HEK293 (cell line): ENCODE measurements around the gene EFHD1.

Source experiments
- CTCF ChIA-PET: fragments of 350-600 bp; formaldehyde crosslinking; extraction: SDS; loops from one replicate; lab custom pipeline; 2021; ENCODE audit warnings: antibody characterized with exemption; lab: Yijun Ruan, JAX
- POLR2A ChIA-PET: fragments of 300-600 bp; formaldehyde crosslinking; extraction: SDS; loops from one replicate; lab custom pipeline; 2020; ENCODE audit warnings: antibody characterized with exemption, inconsistent platforms; lab: Yijun Ruan, JAX
- H3K27ac ChIP-seq: fragments of 200-500 bp; sonication (Bioruptor generic); 2 replicates; pipeline ENCODE4 v1.5.1; 2014; ENCODE audit warnings: low read depth, low read length, control low read depth, inconsistent platforms; ENCODE audit errors: extremely low read depth
- H3K36me3 ChIP-seq, 2 experiments: fragments of 200-500 bp in 1 of 2; sonication (Bioruptor generic) in 1 of 2; 1 replicate in 1 of 2; 2 replicates in 1 of 2; pipeline ENCODE4 v1.5.1; 2014 to 2017; ENCODE audit warnings: inconsistent platforms in 2 of 2, low read length in 2 of 2; ENCODE audit not compliant: control insufficient read depth in 2 of 2, insufficient read depth in 1 of 2
- H3K4me1 ChIP-seq: fragments of 200-500 bp; sonication (Bioruptor generic); 2 replicates; pipeline ENCODE4 v1.5.1; 2014; ENCODE audit warnings: mild to moderate bottlenecking, low read length, inconsistent platforms; ENCODE audit not compliant: control insufficient read depth, insufficient read depth
- H3K4me3 ChIP-seq: 2 replicates; pipeline ENCODE4 v1.5.1; 2011; ENCODE audit warnings: low read depth, mild to moderate bottlenecking, control low read depth, low read length, moderate library complexity
- H3K9me3 ChIP-seq: fragments of 200-500 bp; sonication (Bioruptor generic); 2 replicates; pipeline ENCODE4 v1.5.1; 2014; ENCODE audit warnings: low read depth, low read length, inconsistent platforms; ENCODE audit not compliant: control insufficient read depth, insufficient read depth
- BCL11A ChIP-seq: fragments of 450-650 bp; formaldehyde crosslinking; IDR thresholded peaks from 2 replicates; pipeline ENCODE4 v1.5.1; 2016; ENCODE audit warnings: low read depth, missing biosample characterization, missing genetic modification characterization
- FEZF1 ChIP-seq: fragments of 450-650 bp; formaldehyde crosslinking; IDR thresholded peaks from 2 replicates; pipeline ENCODE4 v1.5.1; 2016; ENCODE audit warnings: missing biosample characterization, missing genetic modification characterization
- GLIS1 ChIP-seq: fragments of 450-650 bp; formaldehyde crosslinking; IDR thresholded peaks from 2 replicates; pipeline ENCODE4 v1.5.1; 2016; ENCODE audit warnings: missing biosample characterization, missing genetic modification characterization
- GLIS2 ChIP-seq: fragments of 450-650 bp; formaldehyde crosslinking; IDR thresholded peaks from 2 replicates; pipeline ENCODE4 v1.5.1; 2016; ENCODE audit warnings: missing biosample characterization, missing genetic modification characterization
- HOXD13 ChIP-seq: sonication (generic); formaldehyde crosslinking; IDR thresholded peaks from 2 replicates; pipeline ENCODE4 v1.8.0; 2022; ENCODE audit warnings: missing genetic modification reagents, borderline replicate concordance
- OVOL3 ChIP-seq: fragments of 450-650 bp; formaldehyde crosslinking; IDR thresholded peaks from 2 replicates; pipeline ENCODE4 v1.5.1; 2016; ENCODE audit warnings: missing biosample characterization, missing genetic modification characterization
- SCRT2 ChIP-seq: fragments of 450-650 bp; formaldehyde crosslinking; IDR thresholded peaks from 2 replicates; pipeline ENCODE4 v1.5.1; 2016; ENCODE audit warnings: missing biosample characterization, missing genetic modification characterization
- YY2 ChIP-seq: fragments of 450-650 bp; formaldehyde crosslinking; IDR thresholded peaks from 2 replicates; pipeline ENCODE4 v1.5.1; 2016; ENCODE audit warnings: missing biosample characterization, missing genetic modification characterization
- ZBTB20 ChIP-seq: fragments of 450-650 bp; formaldehyde crosslinking; IDR thresholded peaks from 2 replicates; pipeline ENCODE4 v1.5.1; 2016; ENCODE audit warnings: missing biosample characterization, missing genetic modification characterization
- ZBTB21 ChIP-seq: fragments of 450-650 bp; formaldehyde crosslinking; IDR thresholded peaks from 2 replicates; pipeline ENCODE4 v1.5.1; 2017; ENCODE audit warnings: missing biosample characterization, missing genetic modification characterization
- ZFP37 ChIP-seq: fragments of 450-650 bp; formaldehyde crosslinking; IDR thresholded peaks from 2 replicates; pipeline ENCODE4 v1.5.1; 2016; ENCODE audit warnings: missing biosample characterization, missing genetic modification characterization
- ZFP41 ChIP-seq: fragments of 450-650 bp; formaldehyde crosslinking; IDR thresholded peaks from 2 replicates; pipeline ENCODE4 v1.5.1; 2016; ENCODE audit warnings: missing biosample characterization, missing genetic modification characterization, borderline replicate concordance
- ZNF223 ChIP-seq: fragments of 450-650 bp; formaldehyde crosslinking; IDR thresholded peaks from 2 replicates; pipeline ENCODE4 v1.5.1; 2016; ENCODE audit warnings: missing biosample characterization, missing genetic modification characterization
- ZNF23 ChIP-seq: fragments of 450-650 bp; formaldehyde crosslinking; IDR thresholded peaks from 2 replicates; pipeline ENCODE4 v1.5.1; 2016; ENCODE audit warnings: missing biosample characterization, missing genetic modification characterization, borderline replicate concordance
- ZNF266 ChIP-seq: fragments of 450-650 bp; formaldehyde crosslinking; IDR thresholded peaks from 2 replicates; pipeline ENCODE4 v1.5.1; 2016; ENCODE audit warnings: missing biosample characterization, missing genetic modification characterization, low read depth
- ZNF292 ChIP-seq: fragments of 450-650 bp; formaldehyde crosslinking; IDR thresholded peaks from 2 replicates; pipeline ENCODE4 v1.5.1; 2016; ENCODE audit warnings: low read depth, missing biosample characterization, missing genetic modification characterization, borderline replicate concordance
- ZNF335 ChIP-seq: fragments of 450-650 bp; formaldehyde crosslinking; conservative IDR thresholded peaks from 2 replicates; pipeline ENCODE4 v1.5.1; 2016; ENCODE audit warnings: missing biosample characterization, missing genetic modification characterization
- ZNF354C ChIP-seq: fragments of 450-650 bp; formaldehyde crosslinking; IDR thresholded peaks from 2 replicates; pipeline ENCODE4 v1.5.1; 2016; ENCODE audit warnings: missing biosample characterization, missing genetic modification characterization, low read depth, borderline replicate concordance
- ZNF555 ChIP-seq: fragments of 450-650 bp; formaldehyde crosslinking; conservative IDR thresholded peaks from 2 replicates; pipeline ENCODE4 v1.5.1; 2017; ENCODE audit warnings: missing biosample characterization, mild to moderate bottlenecking, missing genetic modification characterization, inconsistent platforms
- ZNF596 ChIP-seq: fragments of 450-650 bp; IDR thresholded peaks from 2 replicates; pipeline ENCODE4 v1.5.0; 2018; ENCODE audit warnings: missing biosample characterization, mild to moderate bottlenecking, missing genetic modification characterization, moderate library complexity
- ZNF645 ChIP-seq: fragments of 450-650 bp; formaldehyde crosslinking; IDR thresholded peaks from 2 replicates; pipeline ENCODE4; 2016; ENCODE audit warnings: missing biosample characterization, missing genetic modification characterization
- ZNF701 ChIP-seq: fragments of 450-650 bp; formaldehyde crosslinking; IDR thresholded peaks from 2 replicates; pipeline ENCODE4 v1.5.1; 2016; ENCODE audit warnings: missing biosample characterization, missing genetic modification characterization
- ZNF777 ChIP-seq: fragments of 450-650 bp; formaldehyde crosslinking; IDR thresholded peaks from 2 replicates; pipeline ENCODE4 v1.5.1; 2017; ENCODE audit warnings: missing biosample characterization, missing genetic modification characterization, borderline replicate concordance
- ZNF837 ChIP-seq: fragments of 450-650 bp; formaldehyde crosslinking; IDR thresholded peaks from 2 replicates; pipeline ENCODE4 v1.5.1; 2016; ENCODE audit warnings: missing biosample characterization, missing genetic modification characterization
- ZSCAN23 ChIP-seq: fragments of 450-650 bp; formaldehyde crosslinking; IDR thresholded peaks from 2 replicates; pipeline ENCODE4 v1.5.1; 2016; ENCODE audit warnings: missing biosample characterization, missing genetic modification characterization
- ZSCAN30 ChIP-seq: fragments of 450-650 bp; IDR thresholded peaks from 2 replicates; pipeline ENCODE4 v1.5.1; 2018; ENCODE audit warnings: missing biosample characterization, mild to moderate bottlenecking, missing genetic modification characterization, moderate library complexity
- TF ChIP-seq, protein P1 (sequence below): fragments of 450-650 bp; formaldehyde crosslinking; IDR thresholded peaks from 2 replicates; pipeline ENCODE4 v1.5.1; 2016; ENCODE audit warnings: missing biosample characterization, missing genetic modification characterization

EFHD1 gene

GRCh38 chr2:232604535-232604934, 28.9 kb upstream of the EFHD1 start (continued):
- TF ChIP-seq ZNF555 (tag by site-specific recombination), result no peak
- TF ChIP-seq YY2 (tag by site-specific recombination), result no peak
- TF ChIP-seq ZBTB20 (tag by site-specific recombination), result no peak
- TF ChIP-seq, all 188 proteins: peak for 0

GRCh38 chr2:232607011-232607410, 26.4 kb upstream of the EFHD1 start:
- POLR2A ChIA-PET, result interaction anchor here (0.7 kb wide), 1 partner anchor 22 kb away, joined by 5 read pairs; no protein-coding TSS in a partner anchor
- TF ChIP-seq ZFP41 (tag by site-specific recombination) (no peak), ZBTB21 (tag by site-specific recombination) (no peak), GLIS1 (tag by site-specific recombination) (no peak), ZFP37 (tag by site-specific recombination) (no peak), ZNF596 (tag by site-specific recombination) (no peak), OVOL3 (tag by site-specific recombination) (no peak)

GRCh38 chr2:232609607-232610006, 23.8 kb upstream of the EFHD1 start:
- no peak overlapping the region for H3K27ac ChIP-seq
- CTCF ChIA-PET, result interaction anchor here (0.6 to 0.9 kb wide), 3 partner anchors 17 to 445 kb away, joined by 3 to 4 read pairs (median 4); no protein-coding TSS in a partner anchor
- no peaks in the 10 kb centered on the region for H3K4me1 ChIP-seq
- TF ChIP-seq ZNF837 (tag by site-specific recombination), result no peak
- TF ChIP-seq ZNF645 (tag by site-specific recombination), result no peak
- TF ChIP-seq GLIS2 (tag by site-specific recombination), result no peak
- H3K36me3 ChIP-seq, result no peaks in the 10 kb centered on the region
- H3K9me3 ChIP-seq, result no peaks in the 10 kb centered on the region
- POLR2A ChIA-PET, result no interaction called here
- H3K4me3 ChIP-seq, result no peak overlapping the region

More at GRCh38 chr2:232607011-232607410, 26.4 kb upstream of the EFHD1 start:
- Histone ChIP-seq H3K9me3 (no peaks in the 10 kb centered on the region), H3K4me1 (no peaks in the 10 kb centered on the region), H3K36me3 (no peaks in the 10 kb centered on the region), H3K4me3 (no peak overlapping the region), H3K27ac (no peak overlapping the region)
- CTCF ChIA-PET, result interaction anchor here (1.6 kb wide), 1 partner anchor 62 kb away, joined by 5 read pairs; no protein-coding TSS in a partner anchor

- TF ChIP-seq ZNF335, result no peak
- no peak for TF ChIP-seq ZNF266 (tag by site-specific recombination)
- TF ChIP-seq ZNF701 (tag by site-specific recombination), result no peak
- TF ChIP-seq HOXD13 (CRISPR knock-in tag), result no peak
- no peak for TF ChIP-seq ZNF292
- no peak overlapping the region for H3K4me3 ChIP-seq
- no peaks in the 10 kb centered on the region for H3K4me1 ChIP-seq
- H3K27ac ChIP-seq, result no peak overlapping the region
- H3K9me3 ChIP-seq, result no peaks in the 10 kb centered on the region
- no peaks in the 10 kb centered on the region for H3K36me3 ChIP-seq
- ChIA-PET POLR2A (no interaction called here), CTCF (interaction anchor here (0.7 to 1.4 kb wide), 3 partner anchors 16 to 444 kb away, joined by 4 read pairs; no protein-coding TSS in a partner anchor)
Observed at GRCh38 chr2:232610081-232610480, 23.3 kb upstream of the EFHD1 start.

DNA sequence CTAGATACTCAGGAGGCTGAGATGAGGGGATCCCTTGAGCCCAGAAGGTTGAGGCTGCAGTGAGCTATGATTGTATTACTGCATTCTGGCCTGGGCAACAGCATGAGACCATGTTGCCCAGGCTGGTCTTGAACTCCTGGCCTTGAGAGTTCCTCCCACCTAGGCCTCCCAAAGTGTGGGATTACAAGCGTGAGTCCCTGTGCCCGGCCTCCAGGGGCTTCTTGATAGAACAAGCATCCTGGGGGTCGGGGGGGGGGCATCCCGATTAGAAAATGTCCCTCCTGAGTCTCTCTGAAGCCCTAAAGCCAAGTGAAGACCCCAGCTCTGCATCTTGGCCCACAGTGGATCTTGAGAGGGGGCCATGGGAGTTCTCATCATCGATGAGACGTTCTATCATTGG, 22.3 kb upstream of the EFHD1 start:
- Histone ChIP-seq H3K36me3 (no peaks in the 10 kb centered on the region), H3K4me3 (no peak overlapping the region), H3K27ac (no peak overlapping the region), H3K9me3 (no peaks in the 10 kb centered on the region), H3K4me1 (no peaks in the 10 kb centered on the region)
- POLR2A ChIA-PET, result interaction anchor here (0.5 kb wide), 1 partner anchor 20 kb away, joined by 3 read pairs; no protein-coding TSS in a partner anchor
- CTCF ChIA-PET, result interaction anchor here (0.5 to 2.6 kb wide), 23 partner anchors 9 to 1036 kb away, joined by 3 to 26 read pairs (median 3); no protein-coding TSS in a partner anchor
- TF ChIP-seq OVOL3 (tag by site-specific recombination), result no peak
- no peak for TF ChIP-seq ZNF23
- no peak for TF ChIP-seq BCL11A (tag by site-specific recombination)
- no peak for TF ChIP-seq SCRT2 (tag by site-specific recombination)
- TF ChIP-seq, protein P1, sequence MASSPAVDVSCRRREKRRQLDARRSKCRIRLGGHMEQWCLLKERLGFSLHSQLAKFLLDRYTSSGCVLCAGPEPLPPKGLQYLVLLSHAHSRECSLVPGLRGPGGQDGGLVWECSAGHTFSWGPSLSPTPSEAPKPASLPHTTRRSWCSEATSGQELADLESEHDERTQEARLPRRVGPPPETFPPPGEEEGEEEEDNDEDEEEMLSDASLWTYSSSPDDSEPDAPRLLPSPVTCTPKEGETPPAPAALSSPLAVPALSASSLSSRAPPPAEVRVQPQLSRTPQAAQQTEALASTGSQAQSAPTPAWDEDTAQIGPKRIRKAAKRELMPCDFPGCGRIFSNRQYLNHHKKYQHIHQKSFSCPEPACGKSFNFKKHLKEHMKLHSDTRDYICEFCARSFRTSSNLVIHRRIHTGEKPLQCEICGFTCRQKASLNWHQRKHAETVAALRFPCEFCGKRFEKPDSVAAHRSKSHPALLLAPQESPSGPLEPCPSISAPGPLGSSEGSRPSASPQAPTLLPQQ, result no peak
- no peak for TF ChIP-seq ZNF223 (tag by site-specific recombination)
- TF ChIP-seq ZNF777, result no peak
- no peak for TF ChIP-seq ZSCAN23
- TF ChIP-seq ZNF354C, result no peak
- no peak for TF ChIP-seq FEZF1 (tag by site-specific recombination)
- no peak for TF ChIP-seq ZSCAN30 (tag by site-specific recombination)
